ENCODE results near the gene MRPL44. TPM values are rescaled to one million over a fixed set of nuclear protein-coding genes. Genes with fewer than 3 reads are reported as not detected.

Gene MRPL44
- 10 to 100 TPM; 18.3 to 24.7 (median 19.6) TPM for total RNA-seq

DNA sequence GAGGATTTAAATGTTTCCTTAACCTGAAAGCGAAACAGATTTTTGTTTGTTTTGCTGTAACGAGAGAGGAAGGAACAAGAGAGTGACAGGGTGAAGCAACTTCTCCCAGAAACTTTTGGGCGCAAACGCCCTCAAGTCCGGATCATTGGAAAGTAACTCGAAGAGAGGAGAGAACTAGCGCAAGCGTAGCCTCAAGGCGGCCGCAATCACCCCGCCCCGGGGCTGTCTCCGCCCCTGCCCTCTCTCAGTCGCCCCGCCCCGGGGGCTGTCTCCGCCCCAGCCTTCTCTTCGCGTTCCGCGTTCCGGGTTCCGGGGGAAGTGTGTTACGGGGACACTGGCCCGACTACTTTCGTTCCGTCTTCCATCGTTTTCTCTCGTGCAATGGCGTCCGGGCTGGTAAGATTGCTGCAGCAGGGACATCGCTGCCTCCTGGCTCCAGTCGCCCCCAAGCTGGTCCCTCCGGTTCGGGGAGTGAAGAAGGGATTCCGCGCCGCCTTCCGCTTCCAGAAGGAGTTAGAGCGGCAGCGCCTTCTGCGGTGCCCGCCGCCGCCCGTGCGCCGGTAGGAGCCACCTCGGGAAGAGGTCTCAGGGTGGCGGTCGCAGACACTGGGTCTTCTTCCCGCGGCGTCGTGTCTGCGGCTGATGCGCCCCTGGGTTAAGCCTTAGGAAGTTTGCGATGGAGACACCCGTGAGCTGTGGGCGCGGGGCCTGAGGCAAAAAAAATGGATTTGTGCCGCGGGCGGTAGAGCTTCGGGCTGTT lies at the start of gene MRPL44:
Gene MRPL44 (plus strand): TSS at position 372 of the 760 bp plus-strand sequence. CDS start 10 bp downstream, at position 382.
- H3K27ac ChIP-seq (replicated peaks in 1 of 4) = peak within 1 kb of the TSS; percentile 82 to 87 (median 82)
- H3K27me3 ChIP-seq = no peaks in the 10 kb centered on the region
- under 1% methylated on average over 33 of the region's 65 CpGs for WGBS
- peak; percentile 99 for DNase-seq (ENCODE audit: extremely low spot score)
- TF ChIP-seq, protein P1, sequence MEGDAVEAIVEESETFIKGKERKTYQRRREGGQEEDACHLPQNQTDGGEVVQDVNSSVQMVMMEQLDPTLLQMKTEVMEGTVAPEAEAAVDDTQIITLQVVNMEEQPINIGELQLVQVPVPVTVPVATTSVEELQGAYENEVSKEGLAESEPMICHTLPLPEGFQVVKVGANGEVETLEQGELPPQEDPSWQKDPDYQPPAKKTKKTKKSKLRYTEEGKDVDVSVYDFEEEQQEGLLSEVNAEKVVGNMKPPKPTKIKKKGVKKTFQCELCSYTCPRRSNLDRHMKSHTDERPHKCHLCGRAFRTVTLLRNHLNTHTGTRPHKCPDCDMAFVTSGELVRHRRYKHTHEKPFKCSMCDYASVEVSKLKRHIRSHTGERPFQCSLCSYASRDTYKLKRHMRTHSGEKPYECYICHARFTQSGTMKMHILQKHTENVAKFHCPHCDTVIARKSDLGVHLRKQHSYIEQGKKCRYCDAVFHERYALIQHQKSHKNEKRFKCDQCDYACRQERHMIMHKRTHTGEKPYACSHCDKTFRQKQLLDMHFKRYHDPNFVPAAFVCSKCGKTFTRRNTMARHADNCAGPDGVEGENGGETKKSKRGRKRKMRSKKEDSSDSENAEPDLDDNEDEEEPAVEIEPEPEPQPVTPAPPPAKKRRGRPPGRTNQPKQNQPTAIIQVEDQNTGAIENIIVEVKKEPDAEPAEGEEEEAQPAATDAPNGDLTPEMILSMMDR (IDR thresholded peaks at IDR 0.05) = no peak
- TF ChIP-seq POLR2AphosphoS5 (IDR thresholded peaks at IDR 0.05) (peak; percentile 88 to 93), EP300 (IDR thresholded peaks at IDR 0.05) (no peak), POLR2A (IDR thresholded peaks at IDR 0.05; ENCODE audit: low read depth) (peak; percentile 32)
- intact Hi-C loops (cut with DNase I) = no loop called here
- peak within 1 kb of the TSS; percentile 75 to 95 (median 84) for H3K4me3 ChIP-seq
- no peaks in the 10 kb centered on the region for H3K9me3 ChIP-seq
- H3K36me3 ChIP-seq = peaks cover 0 to 9% (median 3%) of the 10 kb centered on the region in 4 donors
- H3K4me1 ChIP-seq = peaks cover 38 to 57% (median 52%) of the 10 kb centered on the region in 4 donors

DNA sequence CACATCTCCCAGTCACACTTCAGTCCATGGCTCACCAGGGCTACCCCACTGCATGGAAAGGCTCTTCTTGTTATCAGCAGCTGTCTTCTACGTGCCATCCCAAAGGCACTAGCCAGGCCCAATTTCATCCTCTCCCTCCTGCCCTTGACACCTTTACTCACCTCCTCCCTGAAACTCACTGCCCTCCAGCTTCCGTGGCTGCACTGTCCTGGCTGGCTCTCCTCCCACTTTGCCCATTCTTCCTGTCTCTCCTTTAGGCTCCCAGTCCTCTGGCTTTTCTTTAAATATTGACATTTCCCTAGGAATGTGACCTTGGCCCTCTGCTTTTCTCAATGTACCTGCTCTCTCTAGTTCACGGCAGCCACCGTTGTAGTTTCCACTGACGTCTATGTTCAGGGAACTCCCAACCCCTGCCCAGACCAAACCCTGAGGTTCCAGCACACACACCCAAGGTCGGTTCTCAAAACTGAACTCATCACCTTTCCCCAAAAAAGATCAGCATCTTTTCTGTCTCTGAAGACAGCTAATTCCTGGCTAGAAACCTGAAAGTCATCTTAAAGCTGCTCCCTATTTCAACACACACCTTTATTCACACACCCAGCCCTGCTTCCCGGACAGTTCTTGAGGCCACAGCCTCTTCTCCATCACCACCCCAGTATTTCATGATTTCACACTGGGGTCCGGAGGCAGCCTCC lies 48.8 kb upstream of the MRPL44 start:
- intact Hi-C loops (cut with DNase I) = no loop called here
- Histone ChIP-seq H3K27ac (replicated peaks in 1 of 4) (no peak overlapping the region), H3K9me3 (no peaks in the 10 kb centered on the region), H3K36me3 (peaks cover 0 to 26% (median 16%) of the 10 kb centered on the region in 4 donors), H3K4me1 (peaks cover 15 to 26% (median 17%) of the 10 kb centered on the region in 4 donors), H3K27me3 (no peaks in the 10 kb centered on the region), H3K4me3 (no peak overlapping the region)
- TF ChIP-seq POLR2AphosphoS5 (IDR thresholded peaks at IDR 0.05) = no peak
- TF ChIP-seq, protein P1 (IDR thresholded peaks at IDR 0.05) = no peak
- no peak for DNase-seq (ENCODE audit: extremely low spot score)
- 89% methylated on average over 8 of the region's 8 CpGs for WGBS

DNA sequence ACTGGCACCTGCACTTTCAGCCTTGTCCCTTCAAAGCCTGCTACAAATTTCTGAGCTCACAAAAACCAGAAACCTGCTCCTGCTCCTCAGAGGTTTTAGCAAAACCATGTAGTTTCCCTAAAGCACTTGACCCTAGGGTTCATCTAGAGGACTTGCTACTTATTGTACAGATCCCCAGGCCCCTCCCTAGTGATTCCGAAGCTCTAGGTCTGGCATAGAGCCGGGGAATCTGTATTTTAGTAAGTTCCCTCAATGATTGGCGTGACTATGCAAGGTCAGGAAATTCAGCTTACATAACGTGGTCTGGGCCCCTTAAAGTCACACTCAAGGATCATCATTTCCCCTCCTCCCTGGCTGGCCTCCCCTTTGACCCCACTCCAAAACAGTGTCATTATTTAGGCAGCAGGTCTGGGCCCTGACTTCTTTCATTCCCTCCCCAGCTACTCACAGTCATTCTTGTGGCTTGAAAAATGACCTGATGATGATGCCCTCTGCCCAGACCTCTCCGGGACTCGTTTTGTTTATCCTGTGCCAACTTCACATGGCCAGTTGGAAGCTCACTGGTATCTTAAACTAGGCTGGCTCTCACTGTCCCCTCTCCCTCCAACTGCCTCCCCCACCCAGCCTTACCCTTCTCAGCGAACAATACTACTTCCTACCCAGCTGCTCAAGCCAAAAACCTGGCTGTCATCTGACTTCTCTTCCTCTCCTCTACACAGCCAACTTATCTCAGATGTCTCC lies 48.1 kb upstream of the MRPL44 start:
- intact Hi-C loops (cut with DNase I) = no loop called here
- Histone ChIP-seq H3K27ac (replicated peaks in 1 of 4) (no peak overlapping the region), H3K36me3 (peaks cover 0 to 19% (median 12%) of the 10 kb centered on the region in 4 donors), H3K4me3 (no peak overlapping the region), H3K9me3 (no peaks in the 10 kb centered on the region), H3K4me1 (peaks cover 15 to 26% (median 17%) of the 10 kb centered on the region in 4 donors), H3K27me3 (no peaks in the 10 kb centered on the region)
- TF ChIP-seq EP300 (IDR thresholded peaks at IDR 0.05) (no peak), POLR2A (IDR thresholded peaks at IDR 0.05; ENCODE audit: low read depth) (no peak), POLR2AphosphoS5 (IDR thresholded peaks at IDR 0.05) (no peak)
- TF ChIP-seq, protein P1 (IDR thresholded peaks at IDR 0.05) = no peak
- DNase-seq (ENCODE audit: extremely low spot score) = no peak
- 51% methylated on average over 7 of the region's 7 CpGs for WGBS

DNA sequence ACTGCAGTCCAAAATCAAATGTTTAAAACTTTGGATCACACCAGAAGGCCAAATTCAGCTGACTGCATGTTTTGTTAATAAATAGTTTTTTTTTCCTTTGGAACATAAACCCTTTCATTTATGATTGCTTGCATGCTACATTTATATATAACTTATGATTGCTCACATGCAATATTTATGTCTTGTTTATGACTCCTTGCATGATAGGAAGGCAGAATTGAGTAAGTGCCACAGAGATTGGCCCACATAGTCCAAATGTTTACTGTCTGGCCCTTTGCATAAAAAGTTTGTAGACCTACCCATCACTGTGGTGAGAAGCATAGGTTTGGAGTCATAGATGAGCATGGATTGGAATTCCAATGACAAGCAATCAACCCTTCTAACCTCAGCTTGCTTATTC lies 42.9 kb upstream of the MRPL44 start:
- H3K4me1 ChIP-seq = peaks cover 10 to 27% (median 20%) of the 10 kb centered on the region in 4 donors
- TF ChIP-seq POLR2AphosphoS5 (IDR thresholded peaks at IDR 0.05) (no peak), EP300 (IDR thresholded peaks at IDR 0.05) (no peak), POLR2A (IDR thresholded peaks at IDR 0.05; ENCODE audit: low read depth) (no peak)
- TF ChIP-seq, protein P1 (IDR thresholded peaks at IDR 0.05) = no peak

More for the DNA sequence above, 42.9 kb upstream of the MRPL44 start:
- DNase-seq (ENCODE audit: extremely low spot score) = no peak
- intact Hi-C loops (cut with DNase I) = no loop called here
- no peak overlapping the region for H3K27ac ChIP-seq (replicated peaks in 1 of 4)
- no peak overlapping the region for H3K4me3 ChIP-seq
- H3K27me3 ChIP-seq = no peaks in the 10 kb centered on the region
- H3K36me3 ChIP-seq = peaks cover 6 to 30% (median 18%) of the 10 kb centered on the region in 4 donors
- H3K9me3 ChIP-seq = no peaks in the 10 kb centered on the region
